ENCODE results near the gene POLR2E.

GRCh38 chr19:1089891-1090290, 5.3 kb downstream of the POLR2E start:
- TF ChIP-seq CTCF (conservative IDR thresholded peaks at IDR 0.05) (no peak), EZH2 (IDR thresholded peaks at IDR 0.05; ENCODE audit: low read depth) (no peak)
